Cardiac muscle cell (in vitro differentiated cells and primary cell): ENCODE data around the gene ABCD3. TPM values are rescaled to one million over a fixed set of nuclear protein-coding genes. Genes with fewer than 3 reads are reported as not detected.

ENCODE experiments used
- DNase-seq, 2 donors: peaks; one replicate each; pipeline versions ENCODE4 v3.0.0 to v3.0.0-alpha.2; 2010 to 2017; ENCODE audit warnings: low read depth in 1 of 2, low spot score in 1 of 2
- H3K27ac ChIP-seq: fragments of 200-600 bp; sonication (generic); 2 replicates; pipeline ENCODE4 v1.5.1; 2016
- H3K27me3 ChIP-seq: fragments of 200-600 bp; sonication (generic); 2 replicates; pipeline ENCODE4 v1.6.0; 2016; ENCODE audit warnings: control low read depth
- H3K36me3 ChIP-seq: fragments of 200-600 bp; sonication (generic); 2 replicates; pipeline ENCODE4 v1.5.1; 2016; ENCODE audit warnings: control low read depth
- H3K4me1 ChIP-seq: fragments of 200-600 bp; sonication (generic); 2 replicates; pipeline ENCODE4 v1.8.1; 2017; ENCODE audit warnings: low read depth, mild to moderate bottlenecking, mixed run types
- H3K4me3 ChIP-seq: fragments of 200-600 bp; sonication (generic); 2 replicates; pipeline ENCODE4 v1.5.1; 2016; ENCODE audit warnings: mild to moderate bottlenecking
- H3K9me3 ChIP-seq: fragments of 200-600 bp; sonication (generic); 2 replicates; pipeline ENCODE4 v1.5.1; 2017; ENCODE audit warnings: low read depth, mild to moderate bottlenecking, control low read depth
- CTCF ChIP-seq: IDR thresholded peaks from 2 replicates; pipeline ENCODE4 v1.5.1; 2012; ENCODE audit warnings: low read depth, mild to moderate bottlenecking, low read length
- polyA plus RNA-seq: library from polyadenylated mRNA; unstranded; fragments of >200 nt; fragmentation: Nextera tagmentation; extraction: Ambion mirVana; gene quantifications from 2 replicates; pipeline ENCODE4 v1.2.1, GENCODE V29; 2016
- total RNA-seq: library from RNA; depleted of rRNA; stranded (reverse); fragments of >200 nt; gene quantifications from 2 replicates; pipeline ENCODE4 v1.2.3, GENCODE V29; 2016

The ABCD3 gene
- total and polyA plus RNA-seq, 2 experiments from 2014 or later = 20.7 to 30.6 TPM

GRCh38 chr1:94479682-94480081 is 61.5 kb downstream of the ABCD3 start:
- H3K4me3 ChIP-seq = no peak overlapping the region
- H3K4me1 ChIP-seq = no peaks in the 10 kb centered on the region
- no peaks in the 10 kb centered on the region for H3K9me3 ChIP-seq
- H3K36me3 ChIP-seq = peaks cover 13% of the 10 kb centered on the region
- no peak overlapping the region for H3K27ac ChIP-seq
- H3K27me3 ChIP-seq = no peaks in the 10 kb centered on the region
- TF ChIP-seq CTCF = no peak
- no peak for DNase-seq

DNA sequence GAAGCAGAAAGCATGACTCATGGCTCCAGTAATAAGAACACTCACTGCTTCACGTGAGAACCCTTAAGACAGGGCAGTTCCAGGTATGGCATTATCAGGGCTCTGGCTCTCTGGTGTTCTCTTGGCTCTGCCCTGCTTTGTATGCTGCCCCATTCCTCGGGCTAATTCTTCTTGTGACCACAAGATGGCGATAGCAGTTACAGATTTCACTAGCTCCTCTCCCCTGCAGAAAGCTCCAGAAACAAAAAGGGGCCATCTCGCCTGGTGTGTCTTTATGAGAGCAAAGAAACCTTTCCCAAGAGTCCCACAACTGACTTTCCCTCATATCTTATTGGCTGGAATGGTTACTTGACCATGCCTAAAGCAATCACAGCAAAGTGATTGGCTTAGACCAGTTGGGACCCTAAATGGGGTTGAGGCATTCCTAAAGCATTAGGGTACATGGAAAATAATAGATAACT is 63.3 kb downstream of the ABCD3 start:
- TF ChIP-seq CTCF = peak; percentile 90
- Histone ChIP-seq H3K27me3 (no peaks in the 10 kb centered on the region), H3K9me3 (no peaks in the 10 kb centered on the region)

DNA sequence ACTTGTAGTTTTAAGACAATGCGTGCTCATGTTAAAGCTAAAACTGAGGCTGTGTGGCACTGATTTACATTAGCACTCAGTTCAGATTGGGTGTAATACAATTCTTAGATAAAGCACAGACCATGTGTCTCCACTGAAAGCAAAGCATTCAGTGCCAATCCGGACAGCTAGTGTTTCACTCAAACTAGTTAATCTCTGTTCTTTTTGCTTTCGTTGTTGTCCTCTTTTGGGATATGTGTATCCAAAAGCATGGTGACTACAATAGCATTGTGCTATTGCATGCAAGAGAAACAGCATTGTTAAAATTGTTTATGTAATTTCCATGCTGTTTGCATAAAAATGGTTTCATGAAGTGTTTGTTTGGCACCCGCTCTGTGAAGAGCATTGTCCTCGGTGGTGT is 68.8 kb downstream of the ABCD3 start:
- Histone ChIP-seq H3K4me1 (no peaks in the 10 kb centered on the region), H3K4me3 (no peak overlapping the region), H3K27me3 (no peaks in the 10 kb centered on the region), H3K36me3 (peaks cover 24% of the 10 kb centered on the region), H3K27ac (no peak overlapping the region), H3K9me3 (no peaks in the 10 kb centered on the region)
- DNase-seq = peak in 1 of 2 donors; percentile 3
- no peak for TF ChIP-seq CTCF

More for the DNA sequence above, 63.3 kb downstream of the ABCD3 start:
- peaks cover 13% of the 10 kb centered on the region for H3K36me3 ChIP-seq
- DNase-seq = peak; percentile 72 to 83
- no peaks in the 10 kb centered on the region for H3K4me1 ChIP-seq
- no peak overlapping the region for H3K27ac ChIP-seq
- H3K4me3 ChIP-seq = no peak overlapping the region

DNA sequence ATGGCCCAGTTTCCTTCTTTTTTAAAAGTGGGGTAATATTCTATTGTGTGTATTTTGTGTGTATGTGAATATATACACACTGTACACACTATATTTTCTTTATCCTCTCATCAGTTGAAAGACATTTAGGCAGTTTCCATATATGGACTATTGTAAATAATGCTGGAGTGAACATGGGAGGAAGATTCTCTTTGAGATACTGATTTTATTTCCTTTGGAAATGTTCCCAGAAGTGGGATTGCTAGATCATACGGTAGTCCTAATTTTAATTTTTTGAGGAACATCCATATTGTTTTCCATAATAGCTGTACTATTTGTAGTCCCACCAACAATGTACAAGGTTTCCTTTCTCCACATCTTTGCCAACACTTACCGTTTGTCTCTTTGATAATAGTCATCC is 72.4 kb downstream of the ABCD3 start:
- Histone ChIP-seq H3K36me3 (peaks cover 24% of the 10 kb centered on the region), H3K4me3 (no peak overlapping the region), H3K27me3 (no peaks in the 10 kb centered on the region), H3K27ac (no peak overlapping the region), H3K4me1 (no peaks in the 10 kb centered on the region), H3K9me3 (no peaks in the 10 kb centered on the region)
- no peak for TF ChIP-seq CTCF
- DNase-seq = no peak

DNA sequence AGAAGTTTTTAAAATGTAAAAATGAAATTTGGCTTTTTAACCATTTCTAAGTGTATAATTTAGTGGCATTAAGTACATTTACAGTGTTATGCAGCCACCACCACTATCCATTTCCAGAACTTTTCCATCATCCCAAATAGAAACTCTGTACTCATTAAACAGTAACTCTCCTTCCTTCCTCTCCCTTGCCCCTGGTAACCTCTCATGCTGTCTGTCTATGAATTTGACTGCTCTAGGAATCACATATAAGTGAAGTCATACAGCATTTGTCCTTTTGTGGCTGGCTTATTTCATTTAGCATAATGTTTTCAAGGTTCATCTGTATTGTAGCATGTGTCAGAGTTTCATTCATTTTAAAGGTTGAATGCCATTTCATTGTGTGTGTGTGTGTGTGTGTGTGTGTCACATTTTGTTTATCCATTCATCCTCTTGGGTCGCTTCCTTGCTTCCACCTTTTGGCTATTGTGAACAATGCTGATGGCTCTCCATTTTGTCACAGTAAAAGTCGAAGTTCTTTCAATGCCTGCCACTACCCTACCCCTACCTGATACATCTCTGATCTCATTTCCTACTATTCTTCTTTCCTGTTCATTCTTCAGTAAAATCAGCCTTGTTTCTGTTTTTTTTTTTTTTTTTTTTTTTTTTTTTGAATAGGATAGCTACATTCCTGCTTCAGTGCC is 78.0 kb downstream of the ABCD3 start:
- Histone ChIP-seq H3K9me3 (no peaks in the 10 kb centered on the region), H3K4me1 (no peaks in the 10 kb centered on the region), H3K27ac (no peak overlapping the region), H3K27me3 (no peaks in the 10 kb centered on the region), H3K36me3 (peaks cover 36% of the 10 kb centered on the region), H3K4me3 (no peak overlapping the region)
- DNase-seq = no peak
- TF ChIP-seq CTCF = no peak
